Measurements from ENCODE around the gene GABRG3.

The GABRG3 gene

GRCh38 chr15:26970712-26971210, at the start of gene GABRG3:
Gene GABRG3 (plus strand): TSS chr15:26971181.
- no peak for DNase-seq (ENCODE audit: low read depth in 1 of 2, low spot score in 1 of 2)

DNA sequence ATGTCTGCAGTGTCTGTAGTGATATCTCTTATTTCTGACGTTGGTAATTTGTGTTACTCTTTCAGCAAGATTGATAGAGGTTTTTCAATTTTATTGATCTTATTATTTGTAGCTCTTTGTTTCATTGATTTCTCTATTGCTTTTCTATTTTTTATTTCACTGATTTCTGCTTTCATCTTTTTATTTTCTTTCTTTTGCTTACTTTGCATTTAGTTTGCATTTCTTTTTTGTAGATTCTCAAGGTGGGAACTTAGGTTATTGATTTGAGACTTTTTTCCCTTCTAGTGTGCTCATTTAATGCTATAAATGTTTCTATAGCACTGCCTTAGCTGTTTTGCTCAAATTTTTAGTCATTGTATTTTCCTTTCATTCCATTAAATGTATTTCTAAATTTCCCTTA, 49.5 kb upstream of the GABRG3 start:
- DNase-seq (ENCODE audit: low read depth in 1 of 2, low spot score in 1 of 2): no peak

DNA sequence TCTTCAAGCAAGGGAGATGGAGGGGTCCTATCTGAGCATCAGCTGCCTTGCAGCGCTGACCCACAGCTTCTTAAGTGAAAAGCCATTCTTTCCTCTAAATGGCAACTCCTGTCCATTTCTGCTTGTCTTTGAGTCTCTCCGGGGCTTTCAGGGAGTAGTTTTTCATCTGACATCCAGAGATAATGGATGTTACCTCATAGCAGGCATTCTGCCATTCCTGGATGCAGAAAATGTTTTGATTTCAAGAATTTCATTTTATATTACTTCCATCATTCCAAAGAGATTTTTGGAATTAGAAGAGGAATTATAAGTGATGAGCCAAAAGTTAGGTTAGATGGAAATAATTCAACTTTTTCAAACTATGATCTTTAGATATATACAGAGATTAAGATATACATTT, 44.9 kb upstream of the GABRG3 start:
- no peak for DNase-seq (ENCODE audit: low read depth in 1 of 2, low spot score in 1 of 2)

- no peak for DNase-seq (ENCODE audit: low read depth in 1 of 2, low spot score in 1 of 2)
Measured at GRCh38 chr15:26928051-26928450, 42.9 kb upstream of the GABRG3 start.

GRCh38 chr15:26929588-26929987, 41.4 kb upstream of the GABRG3 start:
- DNase-seq (ENCODE audit: low read depth in 1 of 2, low spot score in 1 of 2): no peak

GRCh38 chr15:26934848-26935247, 36.1 kb upstream of the GABRG3 start:
- DNase-seq (ENCODE audit: low read depth in 1 of 2, low spot score in 1 of 2): no peak

DNA sequence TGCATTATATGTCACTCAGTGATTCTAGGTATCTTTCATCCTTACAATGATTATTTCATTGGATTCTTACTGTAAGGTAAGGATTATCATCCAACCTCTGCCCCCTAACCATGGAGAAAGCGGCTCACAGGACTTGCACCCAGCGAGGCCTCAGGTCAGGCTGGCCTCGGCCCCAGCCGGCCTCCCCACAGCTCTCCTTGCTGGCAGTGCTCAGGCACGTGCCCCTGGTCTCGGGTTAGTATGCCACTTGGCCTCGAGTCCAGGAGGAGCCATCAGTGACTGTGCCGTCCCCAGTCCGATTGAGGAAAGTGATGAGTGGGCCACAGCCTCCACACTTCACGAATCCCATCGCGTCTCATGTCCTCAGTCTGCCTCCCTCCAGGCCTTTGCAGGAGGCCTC, 35.7 kb upstream of the GABRG3 start:
- no peak for DNase-seq (ENCODE audit: low read depth in 1 of 2, low spot score in 1 of 2)

- DNase-seq (ENCODE audit: low read depth in 1 of 2, low spot score in 1 of 2): no peak
Measured at GRCh38 chr15:26936502-26936901, 34.5 kb upstream of the GABRG3 start.

DNA sequence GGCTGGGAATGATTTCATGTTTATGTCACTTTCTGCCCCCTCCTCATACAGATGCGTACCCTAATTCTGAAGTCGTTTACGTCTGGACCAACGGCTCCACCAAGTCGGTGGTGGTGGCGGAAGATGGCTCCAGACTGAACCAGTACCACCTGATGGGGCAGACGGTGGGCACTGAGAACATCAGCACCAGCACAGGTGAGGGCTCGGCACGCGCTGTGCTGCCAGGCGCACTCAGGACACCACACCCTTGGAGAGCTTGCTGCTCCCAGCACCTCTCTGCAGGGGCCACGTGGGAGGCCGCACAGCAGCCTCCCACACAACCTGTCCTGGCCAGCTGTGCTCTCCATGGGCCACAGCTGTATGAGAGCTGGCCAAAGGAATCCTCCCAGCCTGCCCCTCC, 33.8 kb upstream of the GABRG3 start:
- DNase-seq (ENCODE audit: low read depth in 1 of 2, low spot score in 1 of 2): no peak

DNA sequence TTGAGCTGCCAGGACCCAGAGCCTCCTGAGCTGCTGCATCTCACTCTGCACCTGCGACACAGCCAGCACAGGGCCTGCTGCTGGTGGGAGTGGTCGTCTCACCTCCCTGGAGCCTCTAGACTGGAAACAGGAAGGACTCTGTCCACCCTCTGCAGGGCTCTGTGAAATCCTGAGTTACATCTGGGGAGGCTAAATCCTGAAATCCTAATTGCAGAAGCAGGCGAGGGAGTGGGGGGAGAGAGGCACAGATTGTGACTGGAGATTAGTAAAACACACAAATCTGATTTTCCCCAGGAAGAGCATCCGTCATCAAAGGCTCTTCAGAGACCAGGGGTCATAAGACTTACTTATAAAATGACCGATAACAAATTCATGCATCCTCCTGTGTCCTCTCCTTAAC, 31.6 kb upstream of the GABRG3 start:
- no peak for DNase-seq (ENCODE audit: low read depth in 1 of 2, low spot score in 1 of 2)

DNA sequence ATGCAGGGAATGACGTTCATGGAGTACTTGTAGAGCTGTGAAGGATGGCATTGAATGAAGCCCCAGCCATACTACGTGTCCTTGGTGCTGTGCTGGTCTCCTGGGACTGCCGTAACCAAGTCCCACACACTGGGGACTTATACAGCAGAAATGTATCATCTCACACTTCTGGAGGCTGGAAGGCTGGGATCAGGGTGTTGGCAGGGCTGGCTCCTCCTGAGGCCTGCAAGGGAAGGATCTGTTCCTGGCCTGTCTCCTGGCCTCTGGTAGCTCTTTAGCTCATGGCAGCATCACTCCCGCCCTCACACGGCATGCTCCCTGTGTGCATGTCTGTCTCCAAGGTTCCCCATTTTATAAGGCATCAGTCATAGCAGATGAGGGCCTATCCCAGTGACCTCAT, 29.5 kb upstream of the GABRG3 start:
- no peak for DNase-seq (ENCODE audit: low read depth in 1 of 2, low spot score in 1 of 2)

DNA sequence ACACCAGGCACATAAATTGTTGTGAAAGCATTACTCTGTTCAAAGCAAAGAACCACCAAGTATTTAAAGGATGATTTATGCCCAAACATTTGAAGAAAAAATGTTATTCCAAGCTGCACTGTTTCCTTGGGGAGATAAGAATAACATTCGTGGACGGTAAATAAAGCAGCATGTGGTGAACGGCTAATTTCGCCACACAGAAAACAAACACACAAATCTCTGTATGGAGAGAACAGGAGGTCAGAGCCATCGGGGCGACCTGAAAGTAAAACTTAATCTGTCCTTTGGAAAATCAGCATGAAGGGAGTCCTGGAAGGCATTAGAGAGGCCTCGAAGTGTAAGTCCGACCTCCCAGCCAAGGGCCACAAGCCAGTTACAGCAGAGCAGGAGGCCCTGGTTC, 27.1 kb upstream of the GABRG3 start:
- no peak for DNase-seq (ENCODE audit: low read depth in 1 of 2, low spot score in 1 of 2)

GRCh38 chr15:26945046-26945445, 25.9 kb upstream of the GABRG3 start:
- DNase-seq (ENCODE audit: low read depth in 1 of 2, low spot score in 1 of 2): no peak

- DNase-seq (ENCODE audit: low read depth in 1 of 2, low spot score in 1 of 2): no peak
Measured at GRCh38 chr15:26950001-26950400, 21.0 kb upstream of the GABRG3 start.

GRCh38 chr15:26954403-26954802, 16.6 kb upstream of the GABRG3 start:
- no peak for DNase-seq (ENCODE audit: low read depth in 1 of 2, low spot score in 1 of 2)

DNA sequence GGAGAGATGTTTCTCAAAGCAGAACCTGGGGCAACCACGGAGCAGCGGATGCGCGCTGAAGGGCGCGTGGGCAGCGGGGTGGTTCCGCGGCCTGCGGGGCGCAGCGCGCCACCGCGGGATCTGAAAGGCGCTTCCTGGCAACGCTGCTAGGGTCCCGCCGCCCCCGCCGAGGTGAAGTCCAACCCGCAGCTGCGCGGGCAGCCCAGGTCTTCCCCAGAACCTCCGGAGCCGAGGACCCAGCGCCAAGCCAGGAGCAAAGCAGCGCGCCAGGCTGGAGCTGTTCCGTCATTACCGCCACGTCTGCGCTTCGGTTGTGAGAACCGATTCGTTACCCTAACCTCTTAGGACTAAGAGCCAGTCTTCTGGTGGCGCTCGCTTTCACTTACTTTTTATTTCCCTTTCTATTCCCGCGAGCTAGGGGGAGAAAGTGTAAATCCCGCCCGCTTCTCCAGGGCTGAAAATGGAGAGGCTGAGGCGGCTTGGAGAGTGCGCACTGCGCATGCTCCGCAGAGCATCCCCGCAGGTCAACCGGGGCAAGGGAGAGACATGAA, 3.2 kb upstream of the GABRG3 start:
- DNase-seq (ENCODE audit: low read depth in 1 of 2, low spot score in 1 of 2): no peak

DNA sequence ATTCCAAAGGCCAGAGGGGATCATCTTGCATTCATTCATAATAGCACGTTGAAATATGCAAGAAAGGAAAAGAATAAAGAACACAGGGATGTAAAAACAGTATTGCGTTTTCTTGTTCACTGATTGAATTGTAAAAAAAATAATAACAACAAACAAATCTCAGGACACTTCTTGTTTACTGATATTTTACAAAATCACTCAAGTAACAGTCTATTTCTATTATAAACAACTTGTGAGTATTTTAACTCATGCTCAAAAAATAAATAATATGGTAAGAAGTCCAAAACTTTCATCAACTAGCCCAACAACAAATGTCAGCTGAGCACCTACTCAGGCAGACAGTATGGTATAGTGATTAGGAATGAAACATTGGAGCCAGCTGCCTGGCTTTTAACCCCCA, 2.2 kb upstream of the GABRG3 start:
- no peak for DNase-seq (ENCODE audit: low read depth in 1 of 2, low spot score in 1 of 2)

GRCh38 chr15:26971271-26972018, 464 bp downstream of the GABRG3 start:
- DNase-seq (ENCODE audit: low read depth in 1 of 2, low spot score in 1 of 2): no peak

- DNase-seq (ENCODE audit: low read depth in 1 of 2, low spot score in 1 of 2): no peak
Measured at GRCh38 chr15:26972636-26973035, 1.7 kb downstream of the GABRG3 start.

- DNase-seq (ENCODE audit: low read depth in 1 of 2, low spot score in 1 of 2): no peak
Measured at GRCh38 chr15:26974120-26974780, 3.3 kb downstream of the GABRG3 start.

GRCh38 chr15:26981492-26981891, 10.5 kb downstream of the GABRG3 start:
- no peak for DNase-seq (ENCODE audit: low read depth in 1 of 2, low spot score in 1 of 2)

DNA sequence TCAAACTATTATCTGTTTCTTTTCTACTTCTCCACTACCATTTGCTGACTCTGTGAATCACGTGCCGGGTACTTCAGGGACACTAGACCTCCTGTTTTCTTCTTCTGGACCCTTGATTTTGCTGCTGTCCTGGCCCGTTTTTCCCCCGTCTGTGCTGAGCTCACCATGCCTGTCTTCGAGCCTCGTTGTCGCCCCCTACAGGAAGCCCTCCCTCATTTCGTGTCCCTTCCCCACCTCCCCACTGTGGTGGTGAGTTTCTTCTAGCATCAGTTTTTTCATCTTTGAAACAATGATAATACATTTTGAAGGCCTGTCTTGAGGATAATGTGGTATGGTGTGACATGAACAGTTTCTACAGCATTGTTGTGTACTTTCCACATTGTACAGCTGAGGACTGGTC, 12.8 kb downstream of the GABRG3 start:
- no peak for DNase-seq (ENCODE audit: low read depth in 1 of 2, low spot score in 1 of 2)
